HG03045 (cell line): Measurements from ENCODE around the gene ENKUR.

Experiments
- ATAC-seq: cut with Tn5 transposase; IDR thresholded peaks from one replicate; pipeline ENCODE4 v1.9.1; 2021; ENCODE audit warnings: mild to moderate bottlenecking, moderate library complexity; ENCODE audit not compliant: unreplicated experiment

The ENKUR gene

GRCh38 chr10:24950439-24950838 lies 65.5 kb downstream of the ENKUR start:
- ATAC-seq, result no peak

- no peak for ATAC-seq
These were observed 66.3 kb downstream of the ENKUR start for GRCh38 chr10:24949616-24950015.

DNA sequence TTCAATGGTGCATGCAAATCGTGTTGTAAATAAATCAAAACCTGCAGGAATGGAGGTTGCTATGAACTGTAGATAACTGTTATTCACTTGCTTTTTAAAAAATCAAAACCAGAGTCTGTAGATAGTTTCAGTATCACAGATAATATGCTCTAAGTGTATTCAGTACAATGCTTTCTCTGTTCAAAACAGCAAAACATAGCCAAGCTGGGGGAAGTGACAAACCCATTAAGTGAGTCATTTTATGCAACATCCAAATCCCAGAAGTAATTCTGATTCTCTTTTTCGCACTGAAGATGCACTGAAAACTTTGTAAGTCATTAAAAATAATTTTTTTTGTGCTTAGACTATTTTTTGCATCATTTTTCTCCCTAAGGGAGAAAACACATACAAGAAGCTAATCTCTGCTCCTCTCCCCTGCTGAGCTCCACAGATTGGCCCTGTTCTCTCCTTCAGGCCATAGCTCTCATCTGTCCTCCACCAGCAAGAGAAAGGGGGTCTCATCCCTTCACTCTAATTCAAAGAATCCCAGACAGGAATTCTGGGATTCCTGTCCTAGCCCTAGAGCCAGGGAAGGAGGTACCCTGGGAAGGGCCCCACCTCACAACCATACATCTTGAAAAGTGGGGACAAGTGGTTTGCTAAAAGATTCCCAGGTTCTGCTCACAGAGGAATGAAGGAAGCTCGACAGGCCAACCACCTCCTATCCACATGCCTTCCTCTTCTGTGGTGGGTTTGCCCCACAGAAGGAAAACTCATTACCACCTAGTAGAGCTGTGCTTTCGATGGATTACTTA lies 68.5 kb downstream of the ENKUR start:
- ATAC-seq, result no peak

DNA sequence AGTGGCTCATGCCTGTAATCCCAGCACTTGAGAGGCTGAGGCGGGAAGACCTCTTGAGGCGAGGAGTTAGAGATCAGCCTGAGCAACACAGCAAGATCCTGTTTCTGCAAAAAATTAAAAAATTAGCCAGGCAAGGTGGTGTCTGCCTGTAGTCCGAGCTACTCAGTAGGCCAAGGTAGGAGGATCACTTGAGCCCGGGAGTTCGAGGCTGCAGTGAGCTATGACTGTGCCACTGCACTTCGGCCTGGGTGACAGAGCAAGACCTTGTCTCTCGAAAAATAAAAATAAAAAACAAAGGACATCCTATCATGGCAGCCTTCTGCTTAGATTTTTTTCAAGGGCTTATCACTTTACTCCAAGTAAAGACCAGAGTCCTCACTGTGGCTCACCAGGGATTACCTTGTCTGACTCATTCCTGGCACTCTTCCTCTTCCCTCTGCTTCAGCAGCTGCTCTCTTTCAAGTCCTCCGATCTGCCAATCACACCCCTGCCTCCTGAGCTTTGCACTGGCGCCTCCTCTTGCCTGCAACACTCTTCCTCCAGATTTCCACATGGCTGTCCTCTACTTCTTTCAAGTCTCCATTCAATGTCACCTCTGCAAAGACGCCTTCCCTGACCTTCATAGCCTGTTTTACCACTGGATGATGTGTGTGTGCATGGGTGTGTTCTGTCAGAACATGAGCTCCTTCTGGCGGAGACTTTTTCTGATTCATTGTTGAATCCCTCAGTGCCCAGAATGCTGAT lies 71.3 kb downstream of the ENKUR start:
- ATAC-seq, result no peak

GRCh38 chr10:24938525-24938924 lies 77.4 kb downstream of the ENKUR start:
- no peak for ATAC-seq

DNA sequence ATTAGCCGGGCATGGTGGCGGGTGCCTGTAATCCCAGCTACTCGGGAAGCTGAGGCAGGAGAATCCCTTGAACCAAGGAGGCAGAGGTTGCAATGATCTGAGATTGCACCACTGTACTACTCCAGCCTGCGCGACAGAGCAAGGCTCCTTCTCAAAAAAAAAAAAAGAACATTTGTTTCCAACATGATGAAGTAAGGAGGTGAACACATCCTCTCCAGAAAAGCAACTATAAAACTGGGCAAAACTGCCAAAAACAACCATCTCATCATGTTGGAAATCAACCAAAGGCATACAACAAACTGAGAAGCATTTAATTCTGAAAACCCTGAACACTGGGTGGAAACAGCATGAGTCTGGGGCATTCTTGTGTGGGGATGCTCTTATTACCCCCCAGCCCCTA lies 77.9 kb downstream of the ENKUR start:
- ATAC-seq, result no peak

DNA sequence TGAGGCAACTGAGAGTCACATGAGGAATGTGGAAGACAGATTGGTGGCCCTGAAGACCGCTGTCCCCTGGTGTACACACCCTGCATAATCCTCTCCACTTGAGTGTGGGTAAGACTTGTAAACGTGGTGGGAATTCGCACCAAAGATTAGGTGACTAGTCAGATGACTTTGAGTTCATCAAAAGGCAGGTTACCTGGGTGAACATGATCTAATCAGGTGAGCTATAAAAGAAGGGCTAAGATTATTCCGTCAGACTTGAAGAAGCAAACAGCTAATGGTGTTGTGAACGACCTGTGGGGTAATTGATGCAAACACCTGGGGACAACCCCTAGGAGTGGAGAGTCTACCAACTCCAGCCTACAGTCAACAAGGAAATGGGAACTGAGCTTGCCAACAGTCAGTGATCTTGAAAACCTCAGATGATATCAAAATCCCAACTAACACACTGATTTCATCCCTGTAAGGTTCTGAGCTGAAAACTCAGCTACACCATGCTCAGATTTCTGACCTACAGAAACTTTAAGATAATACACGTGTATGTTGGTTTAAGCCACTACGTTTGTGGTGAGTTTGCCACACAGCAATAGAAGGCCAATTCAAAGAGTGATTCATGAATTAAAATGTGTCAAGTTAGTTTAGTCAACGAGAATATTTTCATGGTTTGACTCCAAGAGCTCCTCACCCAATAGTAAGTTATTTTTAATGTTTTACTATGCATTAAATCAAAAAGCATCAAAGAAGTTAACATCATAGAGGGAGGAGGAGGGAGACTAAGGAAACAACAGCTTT lies 80.3 kb downstream of the ENKUR start:
- ATAC-seq, result no peak
